ENCODE data around the gene JAKMIP3.

JAKMIP3 gene

GRCh38 chr10:132044803-132045202, 20.9 kb upstream of the JAKMIP3 start:
- DNase-seq: no peak

- no peak for DNase-seq
Measured at GRCh38 chr10:132045324-132045723, 20.4 kb upstream of the JAKMIP3 start.

- no peak for DNase-seq
Measured at GRCh38 chr10:132047575-132048293, 18.0 kb upstream of the JAKMIP3 start.

- DNase-seq: no peak
Measured at GRCh38 chr10:132048294-132048667, 17.5 kb upstream of the JAKMIP3 start.

GRCh38 chr10:132050191-132050590, 15.6 kb upstream of the JAKMIP3 start:
- DNase-seq: no peak

GRCh38 chr10:132052124-132052523, 13.6 kb upstream of the JAKMIP3 start:
- DNase-seq: no peak

- no peak for DNase-seq
Measured at GRCh38 chr10:132054564-132054963, 11.2 kb upstream of the JAKMIP3 start.

GRCh38 chr10:132055616-132056015, 10.1 kb upstream of the JAKMIP3 start:
- DNase-seq: no peak

GRCh38 chr10:132056663-132057062, 9.1 kb upstream of the JAKMIP3 start:
- DNase-seq: no peak

GRCh38 chr10:132057191-132057681, 8.5 kb upstream of the JAKMIP3 start:
- no peak for DNase-seq

GRCh38 chr10:132058111-132058745, 7.5 kb upstream of the JAKMIP3 start:
- no peak for DNase-seq

- no peak for DNase-seq
Measured at GRCh38 chr10:132058793-132059759, 6.7 kb upstream of the JAKMIP3 start.

- DNase-seq: no peak
Measured at GRCh38 chr10:132059760-132060508, 5.8 kb upstream of the JAKMIP3 start.

- DNase-seq: no peak
Measured at GRCh38 chr10:132061030-132061429, 4.7 kb upstream of the JAKMIP3 start.

GRCh38 chr10:132061465-132061864, 4.3 kb upstream of the JAKMIP3 start:
- DNase-seq: no peak

GRCh38 chr10:132062116-132062515, 3.6 kb upstream of the JAKMIP3 start:
- DNase-seq: no peak

GRCh38 chr10:132062641-132063390, 2.9 kb upstream of the JAKMIP3 start:
- no peak for DNase-seq

GRCh38 chr10:132063432-132063831, 2.3 kb upstream of the JAKMIP3 start:
- DNase-seq: no peak

GRCh38 chr10:132064082-132064755, 1.5 kb upstream of the JAKMIP3 start:
- DNase-seq: no peak

- no peak for DNase-seq
Measured at GRCh38 chr10:132064771-132065437, 842 bp upstream of the JAKMIP3 start.

- DNase-seq: no peak
Measured at GRCh38 chr10:132066186-132066585, 440 bp downstream of the JAKMIP3 start.

Measured in NCI-H226 (cell line).